ENCODE results near the gene CD276.

The CD276 gene

GRCh38 chr15:73757571-73757970, 73.4 kb downstream of the CD276 start:
- H3K36me3 ChIP-seq (ENCODE audit: insufficient read depth, low read length), result no peaks in the 10 kb centered on the region
- H3K27me3 ChIP-seq (ENCODE audit: insufficient read depth, low read length), result peaks cover 37% of the 10 kb centered on the region
- no peak overlapping the region for H3K4me3 ChIP-seq (ENCODE audit: low read length)

GRCh38 chr15:73758461-73758860, 74.3 kb downstream of the CD276 start:
- Histone ChIP-seq H3K27me3 (ENCODE audit: insufficient read depth, low read length) (peaks cover 35% of the 10 kb centered on the region), H3K4me3 (ENCODE audit: low read length) (no peak overlapping the region), H3K4me1 (ENCODE audit: insufficient read depth, low read length) (peaks cover 3% of the 10 kb centered on the region), H2AFZ (ENCODE audit: low read depth, low read length) (no peak overlapping the region), H3K9me3 (ENCODE audit: low read length) (no peaks in the 10 kb centered on the region), H3K36me3 (ENCODE audit: insufficient read depth, low read length) (no peaks in the 10 kb centered on the region)

More at GRCh38 chr15:73757571-73757970, 73.4 kb downstream of the CD276 start:
- Histone ChIP-seq H3K9me3 (ENCODE audit: low read length) (no peaks in the 10 kb centered on the region), H2AFZ (ENCODE audit: low read depth, low read length) (no peak overlapping the region), H3K4me1 (ENCODE audit: insufficient read depth, low read length) (peaks cover 3% of the 10 kb centered on the region)

DNA sequence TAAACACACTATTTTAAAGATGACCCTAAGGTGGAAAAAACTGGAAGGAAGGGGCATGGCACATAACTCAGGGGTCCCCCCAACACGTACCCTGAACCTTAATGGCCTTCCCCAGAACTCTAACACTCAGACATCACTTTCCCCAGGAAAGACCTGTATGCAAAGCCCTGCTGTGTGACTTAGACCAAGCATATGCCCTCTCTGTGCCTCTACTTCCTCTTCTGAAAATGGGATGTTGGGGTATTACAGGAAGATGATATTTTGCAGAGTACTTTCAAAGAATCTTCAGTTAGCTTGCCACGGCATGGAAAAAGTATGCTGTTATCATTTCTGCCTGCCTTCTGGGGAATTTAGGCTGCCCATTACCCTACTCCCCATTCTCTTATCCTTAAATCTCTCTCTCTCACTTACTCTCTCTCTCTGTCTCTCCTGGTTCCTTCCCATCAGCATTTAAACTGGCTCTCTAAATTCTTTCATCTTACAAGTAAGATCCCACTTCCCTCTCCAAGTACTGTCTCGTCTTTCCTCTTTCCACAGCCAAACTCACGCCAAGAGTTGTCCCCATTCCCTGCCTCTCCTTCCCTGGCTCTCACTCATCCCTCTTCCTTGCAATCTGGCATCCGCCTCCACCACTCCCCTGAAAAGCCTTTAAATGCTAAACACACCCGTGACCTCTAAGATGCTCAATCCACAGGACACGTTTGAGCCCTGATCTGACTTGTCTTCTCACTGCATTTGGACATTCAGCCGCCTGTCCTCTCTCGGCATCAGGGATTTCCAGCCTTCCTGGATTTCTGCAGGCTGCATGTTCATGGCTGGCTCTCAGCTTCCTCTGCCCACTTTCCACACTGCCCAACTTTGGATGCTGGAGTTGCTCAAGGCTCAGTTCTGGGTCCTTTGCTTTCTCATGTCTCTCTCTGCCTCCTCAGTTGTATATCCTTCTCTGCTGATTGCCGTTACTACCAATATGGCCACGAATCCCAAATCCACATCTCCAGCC, 76.4 kb downstream of the CD276 start:
- no peak overlapping the region for H2AFZ ChIP-seq (ENCODE audit: low read depth, low read length)
- no peak overlapping the region for H3K4me3 ChIP-seq (ENCODE audit: low read length)
- H3K4me1 ChIP-seq (ENCODE audit: insufficient read depth, low read length), result no peaks in the 10 kb centered on the region
- no peaks in the 10 kb centered on the region for H3K9me3 ChIP-seq (ENCODE audit: low read length)
- H3K27me3 ChIP-seq (ENCODE audit: insufficient read depth, low read length), result peaks cover 27% of the 10 kb centered on the region
- H3K36me3 ChIP-seq (ENCODE audit: insufficient read depth, low read length), result no peaks in the 10 kb centered on the region

DNA sequence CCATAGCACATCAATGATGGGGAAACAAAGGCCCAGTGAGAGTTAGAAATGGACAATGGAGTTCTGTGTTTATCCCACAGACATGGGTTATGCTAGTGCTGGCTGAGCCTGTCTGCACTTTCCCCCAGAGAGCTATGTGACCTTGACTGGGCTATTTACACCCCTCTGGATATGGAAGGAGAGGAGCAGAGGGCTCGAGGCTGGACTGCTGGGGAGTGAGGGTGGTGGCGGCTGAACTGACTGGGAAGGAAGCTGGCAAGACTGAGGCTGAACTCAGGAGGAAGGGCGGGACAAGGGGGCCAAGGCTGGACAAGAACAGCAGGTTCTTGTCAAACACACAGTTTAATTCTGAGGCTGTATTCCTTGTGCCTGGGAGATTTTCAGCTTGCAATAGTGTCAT, 79.7 kb downstream of the CD276 start:
- H3K27me3 ChIP-seq (ENCODE audit: insufficient read depth, low read length), result peaks cover 27% of the 10 kb centered on the region
- H3K4me1 ChIP-seq (ENCODE audit: insufficient read depth, low read length), result peaks cover 6% of the 10 kb centered on the region

More for the DNA sequence above, 79.7 kb downstream of the CD276 start:
- Histone ChIP-seq H3K36me3 (ENCODE audit: insufficient read depth, low read length) (no peaks in the 10 kb centered on the region), H3K9me3 (ENCODE audit: low read length) (peaks cover 2% of the 10 kb centered on the region), H3K4me3 (ENCODE audit: low read length) (no peak overlapping the region), H2AFZ (ENCODE audit: low read depth, low read length) (no peak overlapping the region)

All from neuron (in vitro differentiated cells).